Kidney (tissue), 14 donors: Measurements from ENCODE around the gene ARHGEF7. TPM values are rescaled to one million over a fixed set of nuclear protein-coding genes. Genes with fewer than 3 reads are reported as not detected.

Experiments
- DNase-seq, 5 donors: peaks; one replicate each; pipeline ENCODE4 v3.0.0-alpha.2; 2013 to 2020
- FAIRE-seq: peaks from 2 replicates; lab custom pipeline; 2012; peaks lifted over from hg19 to GRCh38; lab: Jason Lieb, UNC
- H3K27ac ChIP-seq, 2 donors: one replicate each; pipeline ENCODE4 v1.7.0; 2013; ENCODE audit warnings: low read depth in 2 of 2, low read length in 2 of 2, inconsistent platforms in 1 of 2
- H3K27me3 ChIP-seq: one replicate; pipeline ENCODE4 v1.7.1; 2013; ENCODE audit warnings: low read length, inconsistent platforms; ENCODE audit not compliant: control insufficient read depth, insufficient read depth
- H3K36me3 ChIP-seq, 3 donors: one replicate each; pipeline versions ENCODE4 v1.7.0 to v1.7.1; 2013; ENCODE audit warnings: low read length in 3 of 3, control low read depth in 1 of 3, inconsistent platforms in 1 of 3; ENCODE audit not compliant: insufficient read depth in 3 of 3, control insufficient read depth in 2 of 3
- H3K4me1 ChIP-seq, 3 donors: one replicate each; pipeline versions ENCODE4 v1.7.0 to v1.7.1; 2013; ENCODE audit warnings: low read length in 3 of 3, inconsistent platforms in 1 of 3, low read depth in 1 of 3; ENCODE audit not compliant: control insufficient read depth in 2 of 3, insufficient read depth in 2 of 3
- H3K4me3 ChIP-seq, 3 donors: one replicate each; pipeline versions ENCODE4 v1.7.0 to v1.8.1; 2013; ENCODE audit warnings: low read length in 3 of 3, control low read depth in 1 of 3, inconsistent platforms in 1 of 3
- H3K9ac ChIP-seq, 3 donors: one replicate each; pipeline versions ENCODE4 v1.7.0 to v1.7.1; 2013; ENCODE audit warnings: low read length in 3 of 3, control low read depth in 1 of 3, inconsistent platforms in 1 of 3
- H3K9me3 ChIP-seq, 3 donors: one replicate each; pipeline versions ENCODE4 v1.7.0 to v1.7.1; 2013; ENCODE audit warnings: low read length in 3 of 3, control low read depth in 1 of 3, inconsistent platforms in 1 of 3; ENCODE audit not compliant: control insufficient read depth in 2 of 3, insufficient read depth in 1 of 3
- CTCF ChIP-seq: IDR thresholded peaks from 3 replicates; pipeline ENCODE4 v1.5.1; 2012; ENCODE audit warnings: mild to moderate bottlenecking, moderate library complexity, borderline replicate concordance; ENCODE audit not compliant: insufficient read depth; ENCODE audit errors: extremely low read depth
- intact Hi-C: fragments of 100-400 bp; cut with DNase I; formaldehyde crosslinking; loops from one replicate; pipeline ENCODE4 v1.11.1; 2022
- polyA plus RNA-seq: library from polyadenylated mRNA; stranded (reverse); fragments of 350-450 nt; fragmentation: Illumina TruSeq; extraction: RNeasy Lipid Tissue Mini Kit (QIAGEN cat#74804); gene quantifications from one replicate; pipeline ENCODE4 v1.2.3, GENCODE V29; 2014; ENCODE audit warnings: low read depth, low replicate concordance; ENCODE audit not compliant: insufficient read depth
- total RNA-seq: library from RNA; stranded (reverse); fragmentation: NEBNext Ultra II Directional; extraction: Animal tissue kit (Norgen Biotek cat#: 25700); gene quantifications from one replicate; pipeline ENCODE4 v1.2.1, GENCODE V29; 2021
- donor health status: control.
- donor health status: control.
- donor health status: control.
- donor health status: control.
- donor health status: control.
- donor health status: DM: yes; HTN: yes; CAD: no.
- donor health status: Normal renal cell carcinoma (clear cell type).

ARHGEF7 gene
- total and polyA plus RNA-seq, 2 donors from 2014 or later: 17.9 to 56.4 TPM

- H3K4me1 ChIP-seq: peaks cover 0 to 19% (median 6%) of the 10 kb centered on the region in 3 donors
- no peaks in the 10 kb centered on the region for H3K9me3 ChIP-seq
- H3K9ac ChIP-seq: no peak overlapping the region
- intact Hi-C loops: no loop called here
- H3K36me3 ChIP-seq: peaks cover 0 to 3% (median 3%) of the 10 kb centered on the region in 3 donors
- no peak overlapping the region for H3K4me3 ChIP-seq
- H3K27me3 ChIP-seq: no peaks in the 10 kb centered on the region
- FAIRE-seq (no peak), DNase-seq (no peak)
- TF ChIP-seq CTCF: no peak
- no peak overlapping the region for H3K27ac ChIP-seq
These were observed 52.0 kb downstream of the ARHGEF7 start for GRCh38 chr13:111166882-111167675.

- no peak overlapping the region for H3K9ac ChIP-seq
- H3K4me3 ChIP-seq: no peak overlapping the region
- no peak for TF ChIP-seq CTCF
- intact Hi-C loops: no loop called here
- H3K27me3 ChIP-seq: no peaks in the 10 kb centered on the region
- H3K4me1 ChIP-seq: peaks cover 0 to 19% (median 3%) of the 10 kb centered on the region in 3 donors
- no peak overlapping the region for H3K27ac ChIP-seq
- no peaks in the 10 kb centered on the region for H3K9me3 ChIP-seq
- FAIRE-seq (no peak), DNase-seq (no peak)
- peaks cover 0 to 3% (median 3%) of the 10 kb centered on the region in 3 donors for H3K36me3 ChIP-seq
These were observed 53.0 kb downstream of the ARHGEF7 start for GRCh38 chr13:111168107-111168506.

- H3K27me3 ChIP-seq: no peaks in the 10 kb centered on the region
- H3K4me1 ChIP-seq: peaks cover 0 to 15% (median 4%) of the 10 kb centered on the region in 3 donors
- peak overlapping the region in 1 of 2 donors; percentile 24 for H3K27ac ChIP-seq
- H3K36me3 ChIP-seq: peaks cover 0 to 6% (median 3%) of the 10 kb centered on the region in 3 donors
- H3K4me3 ChIP-seq: no peak overlapping the region
- intact Hi-C loops: no loop called here
- no peak for DNase-seq
- H3K9ac ChIP-seq: no peak overlapping the region
- no peaks in the 10 kb centered on the region for H3K9me3 ChIP-seq
- TF ChIP-seq CTCF: no peak
- no peak for FAIRE-seq
These were observed 56.0 kb downstream of the ARHGEF7 start for GRCh38 chr13:111171112-111171511.
